H9 (cell line): ENCODE data around the gene FHOD3. TPM values are rescaled to one million over a fixed set of nuclear protein-coding genes. Genes with fewer than 3 reads are reported as not detected.

Experiments used
- DNase-seq: peaks from one replicate; pipeline ENCODE4 v3.0.0-alpha.2; 2017
- H2AFZ ChIP-seq: one replicate; pipeline ENCODE4 v1.6.1; 2013; ENCODE audit warnings: mild to moderate bottlenecking, low read length, control low read depth, moderate library complexity
- H2AK5ac ChIP-seq: 2 replicates; pipeline ENCODE4 v1.6.1; 2013; ENCODE audit warnings: low read length, control low read depth, mixed read lengths; ENCODE audit not compliant: insufficient read length
- H2BK120ac ChIP-seq: one replicate; pipeline ENCODE4 v1.6.1; 2013; ENCODE audit warnings: low read depth, mild to moderate bottlenecking, low read length, control low read depth, inconsistent platforms; ENCODE audit not compliant: poor library complexity, severe bottlenecking
- H2BK12ac ChIP-seq: 2 replicates; pipeline ENCODE4 v1.6.1; 2013; ENCODE audit warnings: low read length, control low read depth, mixed read lengths, low read depth; ENCODE audit not compliant: insufficient read length
- H2BK15ac ChIP-seq: 2 replicates; pipeline ENCODE4 v1.6.1; 2013; ENCODE audit warnings: low read depth, low read length, control low read depth
- H2BK20ac ChIP-seq: one replicate; pipeline ENCODE4 v1.6.1; 2013; ENCODE audit warnings: low read depth, mild to moderate bottlenecking, low read length, control low read depth, inconsistent platforms; ENCODE audit not compliant: poor library complexity, severe bottlenecking
- H2BK5ac ChIP-seq: 2 replicates; pipeline ENCODE4 v1.6.1; 2013; ENCODE audit warnings: low read length, control low read depth, mixed read lengths; ENCODE audit not compliant: insufficient read length
- H3K14ac ChIP-seq: 2 replicates; pipeline ENCODE4 v1.6.1; 2013; ENCODE audit warnings: low read length, control low read depth; ENCODE audit not compliant: insufficient read depth
- H3K18ac ChIP-seq: 2 replicates; pipeline ENCODE4 v1.6.1; 2013; ENCODE audit warnings: low read depth, mild to moderate bottlenecking, mixed read lengths, low read length, control low read depth; ENCODE audit not compliant: insufficient read length
- H3K23ac ChIP-seq: 2 replicates; pipeline ENCODE4 v1.6.1; 2013; ENCODE audit warnings: low read length, control low read depth, mixed read lengths, low read depth; ENCODE audit not compliant: insufficient read length
- H3K23me2 ChIP-seq: 2 replicates; pipeline ENCODE4 v1.6.1; 2013; ENCODE audit warnings: low read depth, mild to moderate bottlenecking, mixed read lengths, low read length, control low read depth; ENCODE audit not compliant: insufficient read length, poor library complexity, severe bottlenecking
- H3K27ac ChIP-seq: 2 replicates; pipeline ENCODE4 v1.5.1; 2013; ENCODE audit warnings: low read length, control low read depth, mixed read lengths, low read depth; ENCODE audit not compliant: insufficient read length
- H3K27me3 ChIP-seq: 2 replicates; pipeline ENCODE4 v1.6.1; 2013; ENCODE audit warnings: low read length, control low read depth, inconsistent platforms; ENCODE audit not compliant: insufficient read depth
- H3K4ac ChIP-seq: 2 replicates; pipeline ENCODE4 v1.6.1; 2013; ENCODE audit warnings: low read depth, mild to moderate bottlenecking, control low read depth, inconsistent platforms, low read length, moderate library complexity
- H3K4me1 ChIP-seq: 2 replicates; pipeline ENCODE4 v1.6.1; 2013; ENCODE audit warnings: low read length, control low read depth, inconsistent platforms; ENCODE audit not compliant: insufficient read depth
- H3K4me2 ChIP-seq: 2 replicates; pipeline ENCODE4 v1.6.1; 2013; ENCODE audit warnings: low read length, control low read depth, mixed read lengths; ENCODE audit not compliant: insufficient read length, insufficient read depth
- H3K56ac ChIP-seq: 2 replicates; pipeline ENCODE4 v1.6.1; 2013; ENCODE audit warnings: low read depth, mild to moderate bottlenecking, mixed read lengths, low read length, control low read depth; ENCODE audit not compliant: insufficient read length
- H3K79me1 ChIP-seq: 2 replicates; pipeline ENCODE4 v1.6.1; 2013; ENCODE audit warnings: low read depth, mild to moderate bottlenecking, moderate library complexity, low read length, control low read depth, inconsistent platforms; ENCODE audit not compliant: insufficient read depth, poor library complexity, severe bottlenecking
- H3K79me2 ChIP-seq: 2 replicates; pipeline ENCODE4 v1.6.1; 2013; ENCODE audit warnings: low read length, control low read depth, inconsistent platforms; ENCODE audit not compliant: insufficient read depth
- H3K9ac ChIP-seq: 2 replicates; pipeline ENCODE4 v1.6.1; 2013; ENCODE audit warnings: low read length, control low read depth, mixed read lengths; ENCODE audit not compliant: insufficient read length; ENCODE audit errors: extremely low read depth
- H3K9me3 ChIP-seq: one replicate; pipeline ENCODE4 v1.6.1; 2013; ENCODE audit warnings: low read depth, low read length, inconsistent platforms; ENCODE audit not compliant: control insufficient read depth
- H3T11ph ChIP-seq: one replicate; pipeline ENCODE4 v1.6.1; 2013; ENCODE audit warnings: mild to moderate bottlenecking, low read length, control low read depth, inconsistent platforms
- H4K20me1 ChIP-seq: one replicate; pipeline ENCODE4 v1.6.1; 2013; ENCODE audit not compliant: control insufficient read depth, insufficient read length, insufficient read depth
- H4K5ac ChIP-seq: 2 replicates; pipeline ENCODE4 v1.6.1; 2013; ENCODE audit warnings: low read depth, mild to moderate bottlenecking, mixed read lengths, low read length, control low read depth; ENCODE audit not compliant: insufficient read length
- H4K8ac ChIP-seq: replicated peaks from 2 replicates; pipeline ENCODE4 v1.6.1; 2013; ENCODE audit warnings: low read length, control low read depth, mixed read lengths, low read depth; ENCODE audit not compliant: insufficient read length
- H4K91ac ChIP-seq: 2 replicates; pipeline ENCODE4 v1.6.1; 2013; ENCODE audit warnings: low read depth, mild to moderate bottlenecking, moderate library complexity, mixed read lengths, low read length, control low read depth; ENCODE audit not compliant: insufficient read length
- H3K27ac Mint-ChIP-seq, 3 experiments: 2 replicates in 2 of 3; 3 replicates in 1 of 3; pipeline ENCODE4 v1.8.0; 2020 to 2021; ENCODE audit warnings: mixed read lengths in 3 of 3, mild to moderate bottlenecking in 1 of 3, moderate library complexity in 1 of 3
- H3K27me3 Mint-ChIP-seq: 2 replicates; pipeline ENCODE4 v1.8.0; 2021; ENCODE audit warnings: low read depth, mild to moderate bottlenecking, moderate library complexity, mixed read lengths
- H3K36me3 Mint-ChIP-seq, 3 experiments: 2 replicates in 2 of 3; 3 replicates in 1 of 3; pipeline ENCODE4 v1.8.0; 2020 to 2021; ENCODE audit warnings: low read depth in 3 of 3, mixed read lengths in 3 of 3; ENCODE audit not compliant: insufficient read depth in 1 of 3
- H3K4me1 Mint-ChIP-seq, 2 experiments: 2 replicates each; pipeline ENCODE4 v1.8.0; 2020; ENCODE audit warnings: mixed read lengths in 2 of 2
- H3K4me3 Mint-ChIP-seq, 2 experiments: 2 replicates in 1 of 2; 3 replicates in 1 of 2; pipeline ENCODE4 v1.8.0; 2020 to 2021; ENCODE audit warnings: mild to moderate bottlenecking in 2 of 2, mixed read lengths in 2 of 2, moderate library complexity in 1 of 2
- H3K9me3 Mint-ChIP-seq, 2 experiments: 2 replicates in 1 of 2; 3 replicates in 1 of 2; pipeline ENCODE4 v1.8.0; 2020; ENCODE audit warnings: mild to moderate bottlenecking in 2 of 2, mixed read lengths in 2 of 2, moderate library complexity in 1 of 2
- CTCF ChIP-seq: fragments of 200-600 bp; sonication (generic); conservative IDR thresholded peaks from 3 replicates; pipeline ENCODE4 v1.8.0; 2021; ENCODE audit warnings: antibody characterized with exemption, mild to moderate bottlenecking
- WGBS: extraction: QIAGEN DNeasy Blood & Tissue Kit; methylation state at CpG from one replicate; pipeline ENCODE4 v1.1.7; 2013; ENCODE audit warnings: missing lambda C conversion rate, low lambda C conversion rate, mixed read lengths; ENCODE audit not compliant: insufficient read length; ENCODE audit errors: extremely low coverage; 5-methylcytosine and 5-hydroxymethylcytosine counted together
- total RNA-seq: library from RNA; stranded (reverse); gene quantifications from 2 replicates; pipeline ENCODE4 v1.2.1, GENCODE V29; 2021

Gene FHOD3
- total RNA-seq, 1 experiment from 2014 or later: 8.0 TPM

DNA sequence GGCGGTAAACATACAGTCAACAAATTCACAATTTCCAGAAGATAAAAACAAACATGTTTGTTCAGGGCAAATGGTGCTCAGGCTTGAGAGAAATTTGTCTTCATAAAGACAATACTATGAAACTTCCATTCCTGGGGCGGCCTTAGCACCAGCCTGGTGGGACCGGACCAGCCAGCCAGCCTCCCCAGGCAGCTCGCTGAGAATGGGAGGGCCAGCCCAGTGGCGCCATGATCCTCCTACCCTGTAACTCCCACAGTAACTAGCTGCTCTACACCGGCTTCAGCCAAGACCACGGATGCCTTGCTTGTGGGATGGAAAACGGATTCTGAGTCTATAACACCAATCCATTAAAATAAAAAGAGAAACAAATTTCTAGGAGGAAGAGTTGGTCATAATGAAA lies 24.2 kb upstream of the FHOD3 start:
- H3K27ac ChIP-seq: no peak overlapping the region
- H3T11ph ChIP-seq: no peak overlapping the region
- Mint-ChIP-seq H3K36me3 (peaks cover 2 to 10% (median 4%) of the 10 kb centered on the region in 3 experiments; a peak in 5 of 7 replicates), H3K4me3 (no peak overlapping the region), H3K4me1 (no peaks in the 10 kb centered on the region), H3K9me3 (no peaks in the 10 kb centered on the region; a peak in 1 of 5 replicates), H3K27me3 (peaks cover 2% of the 10 kb centered on the region), H3K27ac (no peak overlapping the region)
- H2AK5ac ChIP-seq: no peak overlapping the region
- no peaks in the 10 kb centered on the region for H3K23me2 ChIP-seq
- no CpG with 5 or more reads among the region's 8 CpGs for WGBS
- no peak overlapping the region for H4K8ac ChIP-seq
- no peak overlapping the region for H4K5ac ChIP-seq
- no peak overlapping the region for H3K56ac ChIP-seq
- no peak overlapping the region for H3K18ac ChIP-seq
- no peaks in the 10 kb centered on the region for H4K20me1 ChIP-seq
- no peaks in the 10 kb centered on the region for H3K79me1 ChIP-seq
- no peak overlapping the region for H3K4me2 ChIP-seq
- H3K27me3 ChIP-seq: no peaks in the 10 kb centered on the region
- H2BK20ac ChIP-seq: no peak overlapping the region
- no peaks in the 10 kb centered on the region for H3K9me3 ChIP-seq
- no peak overlapping the region for H2BK5ac ChIP-seq
- no peak for DNase-seq
- no peak for TF ChIP-seq CTCF
- no peaks in the 10 kb centered on the region for H3K4me1 ChIP-seq
- H2BK12ac ChIP-seq: no peak overlapping the region
- H3K14ac ChIP-seq: no peak overlapping the region
- no peaks in the 10 kb centered on the region for H3K79me2 ChIP-seq
- H3K9ac ChIP-seq: no peak overlapping the region
- no peak overlapping the region for H4K91ac ChIP-seq
- H2BK15ac ChIP-seq: no peak overlapping the region
- no peak overlapping the region for H2BK120ac ChIP-seq
- no peak overlapping the region for H3K4ac ChIP-seq
- H3K23ac ChIP-seq: no peak overlapping the region
- H2AFZ ChIP-seq: no peak overlapping the region
